ENCODE results near the gene SV2B.
A peak's percentile ranks its signal among the peaks of the same experiment; 100 is the strongest.
"Not testable (repeated sequence)": the region's sequence is repeated elsewhere in the genome, so short reads cannot be mapped to it uniquely, and the experiment has no call there.

The SV2B gene

DNA sequence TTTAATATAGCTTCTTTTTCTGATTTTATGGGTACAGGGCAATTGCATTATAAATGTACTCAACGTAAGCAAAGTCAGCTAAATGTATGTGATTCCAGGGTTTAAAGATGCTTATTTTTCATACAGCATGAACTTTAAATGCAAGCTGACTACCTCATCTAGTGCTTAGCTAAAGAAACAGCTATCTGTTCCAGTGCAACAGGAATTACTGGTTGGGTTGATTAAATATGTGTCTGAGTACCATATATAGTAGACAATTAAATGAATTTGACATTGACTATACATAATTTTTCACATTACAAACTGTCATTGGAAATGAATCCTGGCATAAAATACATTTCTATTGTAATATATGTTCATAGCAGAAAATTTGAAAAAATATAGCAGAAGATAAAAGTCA is 26.3 kb upstream of the SV2B start:
- no peak for DNase-seq (ENCODE audit: low read depth)
- TF ChIP-seq, protein P1, sequence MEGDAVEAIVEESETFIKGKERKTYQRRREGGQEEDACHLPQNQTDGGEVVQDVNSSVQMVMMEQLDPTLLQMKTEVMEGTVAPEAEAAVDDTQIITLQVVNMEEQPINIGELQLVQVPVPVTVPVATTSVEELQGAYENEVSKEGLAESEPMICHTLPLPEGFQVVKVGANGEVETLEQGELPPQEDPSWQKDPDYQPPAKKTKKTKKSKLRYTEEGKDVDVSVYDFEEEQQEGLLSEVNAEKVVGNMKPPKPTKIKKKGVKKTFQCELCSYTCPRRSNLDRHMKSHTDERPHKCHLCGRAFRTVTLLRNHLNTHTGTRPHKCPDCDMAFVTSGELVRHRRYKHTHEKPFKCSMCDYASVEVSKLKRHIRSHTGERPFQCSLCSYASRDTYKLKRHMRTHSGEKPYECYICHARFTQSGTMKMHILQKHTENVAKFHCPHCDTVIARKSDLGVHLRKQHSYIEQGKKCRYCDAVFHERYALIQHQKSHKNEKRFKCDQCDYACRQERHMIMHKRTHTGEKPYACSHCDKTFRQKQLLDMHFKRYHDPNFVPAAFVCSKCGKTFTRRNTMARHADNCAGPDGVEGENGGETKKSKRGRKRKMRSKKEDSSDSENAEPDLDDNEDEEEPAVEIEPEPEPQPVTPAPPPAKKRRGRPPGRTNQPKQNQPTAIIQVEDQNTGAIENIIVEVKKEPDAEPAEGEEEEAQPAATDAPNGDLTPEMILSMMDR (conservative IDR thresholded peaks at IDR 0.05; ENCODE audit: control insufficient read depth, insufficient read depth, low read depth, low read length): no peak
- no peak overlapping the region for H3K4me3 ChIP-seq (ENCODE audit: control insufficient read depth, low read depth, low read length)

DNA sequence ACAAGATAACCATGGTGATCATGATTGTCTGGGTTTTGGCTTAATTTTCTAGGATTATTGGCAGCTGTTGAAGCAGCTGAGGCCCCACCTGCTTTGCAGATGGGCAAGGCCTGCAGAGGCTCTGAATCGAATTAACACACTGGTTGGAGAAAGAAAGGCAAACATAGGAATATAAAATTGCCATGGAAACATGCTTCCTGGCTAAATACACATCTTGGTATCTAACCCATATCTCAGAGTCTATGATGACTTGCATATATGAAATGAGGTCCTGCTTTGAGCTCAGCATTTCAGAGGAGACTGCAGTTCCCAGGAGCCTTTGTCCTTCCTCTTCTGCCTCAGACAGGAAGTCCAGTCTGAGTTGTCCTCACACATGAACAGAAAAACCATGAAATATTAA is 24.3 kb upstream of the SV2B start:
- TF ChIP-seq, protein P1 (conservative IDR thresholded peaks at IDR 0.05; ENCODE audit: control insufficient read depth, insufficient read depth, low read depth, low read length): no peak
- no peak overlapping the region for H3K4me3 ChIP-seq (ENCODE audit: control insufficient read depth, low read depth, low read length)
- DNase-seq (ENCODE audit: low read depth): no peak

DNA sequence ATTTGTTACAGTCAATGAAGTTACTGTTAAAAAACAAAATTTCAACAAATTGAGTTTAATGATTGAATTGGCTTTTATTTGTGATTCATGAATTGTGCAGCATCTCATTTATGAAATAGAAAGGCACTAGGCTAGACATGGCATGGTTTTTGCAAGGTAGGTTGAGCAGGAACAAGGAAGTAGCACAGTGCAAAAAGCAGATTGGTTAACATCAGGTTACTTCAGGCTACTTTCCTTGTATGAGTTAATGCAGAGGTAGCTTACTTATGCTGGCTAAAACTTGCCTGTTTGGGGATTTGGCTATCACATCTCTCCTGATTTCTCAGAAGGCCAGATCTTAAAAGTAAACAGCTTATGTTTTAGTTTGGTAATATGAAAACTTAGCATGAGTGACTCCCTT is 23.0 kb upstream of the SV2B start:
- no peak overlapping the region for H3K4me3 ChIP-seq (ENCODE audit: control insufficient read depth, low read depth, low read length)
- TF ChIP-seq, protein P1 (conservative IDR thresholded peaks at IDR 0.05; ENCODE audit: control insufficient read depth, insufficient read depth, low read depth, low read length): no peak
- no peak for DNase-seq (ENCODE audit: low read depth)

- DNase-seq (ENCODE audit: low read depth); H3K4me3 ChIP-seq (ENCODE audit: control insufficient read depth, low read depth, low read length): not testable (repeated sequence)
Measured at GRCh38 chr15:91093866-91094265, 6.2 kb upstream of the SV2B start.

- TF ChIP-seq, protein P1 (conservative IDR thresholded peaks at IDR 0.05; ENCODE audit: control insufficient read depth, insufficient read depth, low read depth, low read length): no peak
- DNase-seq (ENCODE audit: low read depth): no peak
- H3K4me3 ChIP-seq (ENCODE audit: control insufficient read depth, low read depth, low read length): no peak overlapping the region
Measured at GRCh38 chr15:91098451-91098850, 1.6 kb upstream of the SV2B start.

DNA sequence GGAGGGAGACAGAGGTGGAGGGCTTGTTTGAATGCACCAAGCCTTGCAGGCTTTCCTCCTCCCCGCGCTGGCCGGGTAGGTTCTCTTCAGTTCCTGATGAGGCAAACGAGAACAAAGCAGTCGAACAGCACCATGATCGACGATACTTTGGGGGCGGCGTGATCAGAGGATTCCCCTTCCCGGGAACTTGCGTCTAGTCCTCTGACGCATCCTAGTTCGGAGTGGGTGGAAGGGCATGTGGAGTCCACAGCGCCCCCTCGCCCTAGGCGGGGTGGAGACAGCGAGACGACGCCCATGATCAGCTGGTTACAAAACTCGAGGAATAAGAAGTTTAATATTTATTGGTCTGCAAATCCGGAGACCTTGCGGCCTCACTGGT is 452 bp upstream of the SV2B start:
- peak; percentile 58 for DNase-seq (ENCODE audit: low read depth)
- no peak overlapping the region for H3K4me3 ChIP-seq (ENCODE audit: control insufficient read depth, low read depth, low read length)
- TF ChIP-seq, protein P1 (conservative IDR thresholded peaks at IDR 0.05; ENCODE audit: control insufficient read depth, insufficient read depth, low read depth, low read length): peak; percentile 12

- TF ChIP-seq, protein P1 (conservative IDR thresholded peaks at IDR 0.05; ENCODE audit: control insufficient read depth, insufficient read depth, low read depth, low read length): no peak
- no peak for DNase-seq (ENCODE audit: low read depth)
- H3K4me3 ChIP-seq (ENCODE audit: control insufficient read depth, low read depth, low read length): no peak overlapping the region
Measured at GRCh38 chr15:91100814-91101607, 954 bp downstream of the SV2B start.

All from fibroblast of mammary gland (primary cell).